Activated naive CD8-positive, alpha-beta T cell treated with anti-CD3 and anti-CD28 coated beads, Interleukin-2, amount 10 ng/mL, durations not matched to agents 7 days and 5 days (primary cell): ENCODE results near the gene ARHGEF3. TPM values are rescaled to one million over a fixed set of nuclear protein-coding genes. Genes with fewer than 3 reads are reported as not detected.

Source experiments
- ATAC-seq: fragments of 150-1000 bp; cut with Tn5 transposase; one replicate; pipeline ENCODE4 v1.10.0; 2021; ENCODE audit warnings: low read depth, moderate library complexity
- POLR2A ChIA-PET: fragments of 350-600 bp; sonication (Branson Sonifier 250); formaldehyde crosslinking; loops from one replicate; lab custom pipeline; 2021; ENCODE audit warnings: antibody characterized with exemption; lab: Charles Lee
- DNase-seq: peaks from one replicate; pipeline ENCODE4 v3.0.0; 2021
- H3K27ac Mint-ChIP-seq: one replicate; pipeline ENCODE4 v1.8.0; 2022; ENCODE audit warnings: mild to moderate bottlenecking, mixed read lengths
- H3K27me3 Mint-ChIP-seq: one replicate; pipeline ENCODE4 v1.8.0; 2022; ENCODE audit warnings: mild to moderate bottlenecking, moderate library complexity, mixed read lengths
- H3K36me3 Mint-ChIP-seq: one replicate; pipeline ENCODE4 v1.8.0; 2021; ENCODE audit warnings: mild to moderate bottlenecking, mixed read lengths
- H3K4me1 Mint-ChIP-seq: one replicate; pipeline ENCODE4 v1.8.0; 2021; ENCODE audit warnings: mixed read lengths
- H3K4me3 Mint-ChIP-seq: one replicate; pipeline ENCODE4 v1.8.0; 2022; ENCODE audit warnings: mild to moderate bottlenecking, moderate library complexity, mixed read lengths
- H3K9me3 Mint-ChIP-seq: one replicate; pipeline ENCODE4 v1.8.0; 2021; ENCODE audit warnings: mixed read lengths
- total RNA-seq, 2 experiments: library from RNA; stranded (reverse); gene quantifications; one replicate each; pipeline ENCODE4 v1.2.3, GENCODE V29; 2021

ARHGEF3 gene
- total RNA-seq, 2 experiments from 2014 or later, result 130 TPM

DNA sequence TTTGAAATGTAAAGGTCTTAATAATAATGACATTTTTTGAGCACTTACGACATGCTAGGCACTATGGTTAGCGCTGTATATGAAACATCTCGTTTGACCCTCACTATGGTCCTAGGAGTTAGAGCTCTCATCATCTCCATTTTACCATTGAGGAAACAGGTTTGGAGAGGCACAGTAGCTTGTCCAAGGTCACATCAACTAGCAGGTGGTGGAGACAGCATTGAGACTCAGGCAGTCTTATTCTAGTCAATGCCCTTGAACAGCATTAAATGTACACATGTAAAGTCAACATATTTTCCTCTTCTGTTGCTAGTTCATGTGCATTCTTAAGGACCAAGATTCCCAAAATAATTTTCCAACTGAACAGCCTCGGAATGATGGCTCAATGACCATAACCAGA is 4.8 kb downstream of the ARHGEF3 start:
- peaks cover 46% of the 10 kb centered on the region for H3K36me3 Mint-ChIP-seq
- no peak for DNase-seq
- no peaks in the 10 kb centered on the region for H3K27me3 Mint-ChIP-seq
- H3K27ac Mint-ChIP-seq, result peak overlapping the region; percentile 81
- POLR2A ChIA-PET, result interaction anchor here (2.0 to 7.7 kb wide), 5 partner anchors 10 to 120 kb away, joined by 17 to 285 read pairs (median 124); no protein-coding TSS in a partner anchor
- H3K4me3 Mint-ChIP-seq, result peak overlapping the region; percentile 70
- peaks cover 53% of the 10 kb centered on the region for H3K4me1 Mint-ChIP-seq
- ATAC-seq, result no peak
- H3K9me3 Mint-ChIP-seq, result peaks cover 1% of the 10 kb centered on the region

DNA sequence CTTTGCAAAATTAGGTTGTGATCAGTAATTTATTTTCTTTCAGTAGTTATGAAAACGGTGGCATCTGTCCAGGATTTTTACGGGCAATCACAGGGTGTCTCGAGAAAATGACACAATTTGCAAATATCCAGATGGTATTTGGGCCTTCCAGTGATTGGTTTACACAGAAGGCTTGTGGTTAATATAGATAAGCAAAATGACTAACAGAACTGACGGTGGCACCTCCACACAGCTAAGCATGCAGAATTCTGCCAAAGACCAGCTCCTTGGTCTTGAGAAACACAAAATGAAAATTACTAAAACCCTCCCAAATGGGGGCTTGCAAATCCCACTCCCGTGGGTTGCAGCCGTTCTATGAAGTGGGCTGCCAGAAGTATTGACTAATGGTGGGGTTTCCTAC is 5.5 kb downstream of the ARHGEF3 start:
- POLR2A ChIA-PET, result interaction anchor here (6.0 to 7.7 kb wide), 4 partner anchors 9 to 92 kb away, joined by 45 to 285 read pairs (median 128); no protein-coding TSS in a partner anchor

DNA sequence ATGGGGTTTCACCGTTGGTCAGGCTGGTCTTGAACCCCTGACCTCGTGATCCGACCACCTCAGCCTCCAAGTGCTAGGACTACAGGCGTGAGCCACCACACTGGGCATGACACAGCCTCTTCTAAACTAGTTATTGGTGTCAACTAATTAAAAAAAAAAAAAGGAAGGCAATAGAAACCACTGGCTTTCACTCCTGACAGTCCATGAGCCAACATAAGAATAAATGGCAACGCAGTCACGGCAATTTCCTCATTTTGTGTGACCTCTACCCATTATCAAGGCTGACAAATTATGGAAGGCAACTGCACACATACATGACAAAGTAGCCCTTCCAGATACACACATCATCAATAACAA is 5.9 kb downstream of the ARHGEF3 start:
- Mint-ChIP-seq H3K36me3 (peaks cover 46% of the 10 kb centered on the region), H3K27me3 (no peaks in the 10 kb centered on the region), H3K4me3 (peak overlapping the region; percentile 70), H3K4me1 (peaks cover 63% of the 10 kb centered on the region), H3K27ac (peak overlapping the region; percentile 81), H3K9me3 (peaks cover 1% of the 10 kb centered on the region)
- no peak for DNase-seq
- ATAC-seq, result no peak
- POLR2A ChIA-PET, result interaction anchor here (7.5 to 7.7 kb wide), 3 partner anchors 9 to 92 kb away, joined by 124 to 285 read pairs (median 132); no protein-coding TSS in a partner anchor

More for the DNA sequence above, 5.5 kb downstream of the ARHGEF3 start:
- peak overlapping the region; percentile 70 for H3K4me3 Mint-ChIP-seq
- ATAC-seq, result no peak
- peaks cover 59% of the 10 kb centered on the region for H3K4me1 Mint-ChIP-seq
- no peaks in the 10 kb centered on the region for H3K27me3 Mint-ChIP-seq
- H3K9me3 Mint-ChIP-seq, result peaks cover 1% of the 10 kb centered on the region
- peaks cover 46% of the 10 kb centered on the region for H3K36me3 Mint-ChIP-seq
- peak overlapping the region; percentile 81 for H3K27ac Mint-ChIP-seq
- DNase-seq, result no peak

DNA sequence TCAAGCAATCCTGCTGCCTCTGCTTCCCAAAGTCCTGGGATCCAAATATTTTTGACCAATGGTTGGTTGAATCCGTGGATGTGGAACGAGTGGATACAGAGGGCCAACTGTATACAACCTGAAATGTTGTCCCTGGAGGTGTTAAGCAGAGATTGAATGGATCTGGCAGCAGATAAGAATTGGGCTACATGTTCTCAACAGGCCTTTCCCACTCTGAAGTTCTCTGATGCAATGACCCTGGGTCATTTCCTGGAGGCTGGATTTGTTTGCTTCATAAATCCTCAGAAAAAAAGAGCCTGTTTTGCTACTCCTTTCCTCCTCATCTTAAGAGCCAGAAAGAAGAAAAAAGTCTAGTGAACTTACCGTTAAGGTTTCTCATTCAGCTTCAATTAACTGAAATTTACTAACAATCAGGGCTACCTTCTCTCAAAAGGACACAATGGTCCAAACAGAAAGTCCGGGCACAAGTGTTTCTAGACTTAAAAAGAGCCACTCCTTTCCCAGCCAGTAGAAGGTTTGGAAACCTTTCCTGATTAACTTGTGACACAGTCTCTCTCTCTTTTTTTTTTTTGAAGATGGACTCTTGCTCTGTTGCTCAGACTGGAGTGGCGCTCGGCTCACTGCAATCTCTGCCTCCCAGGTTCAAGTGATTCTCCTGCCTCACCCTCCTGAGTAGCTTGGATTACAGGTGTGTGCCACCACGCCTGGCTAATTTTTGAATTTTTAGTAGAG is 6.5 kb downstream of the ARHGEF3 start:
- H3K9me3 Mint-ChIP-seq, result peaks cover 1% of the 10 kb centered on the region
- H3K36me3 Mint-ChIP-seq, result peaks cover 43% of the 10 kb centered on the region
- H3K27ac Mint-ChIP-seq, result peak overlapping the region; percentile 81
- DNase-seq (no peak), ATAC-seq (no peak)
- H3K4me1 Mint-ChIP-seq, result peaks cover 69% of the 10 kb centered on the region
- peak overlapping the region; percentile 70 for H3K4me3 Mint-ChIP-seq
- POLR2A ChIA-PET, result interaction anchor here (0.7 to 7.7 kb wide), 2 partner anchors 11 to 91 kb away, joined by 3 to 124 read pairs; no protein-coding TSS in a partner anchor
- no peaks in the 10 kb centered on the region for H3K27me3 Mint-ChIP-seq

DNA sequence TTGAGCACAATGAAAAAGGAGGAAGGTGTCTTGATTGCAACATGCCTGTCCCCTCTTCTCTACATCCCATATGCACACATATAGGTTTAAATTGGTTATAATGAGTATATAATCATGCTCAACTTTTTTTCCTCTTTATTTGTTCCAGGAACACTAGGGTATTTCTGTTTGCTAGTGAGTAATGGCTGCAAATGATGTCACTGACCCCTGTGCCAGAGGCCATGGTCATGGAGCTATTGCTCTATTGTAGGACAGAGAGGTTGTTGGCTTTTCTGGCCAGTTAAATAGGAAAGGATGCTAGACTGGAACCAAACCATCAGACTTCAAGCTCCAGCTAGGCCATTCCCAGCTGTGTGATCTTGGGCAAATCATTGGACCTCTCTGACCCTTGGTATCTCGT is 9.6 kb downstream of the ARHGEF3 start:
- H3K9me3 Mint-ChIP-seq, result peaks cover 1% of the 10 kb centered on the region
- no peaks in the 10 kb centered on the region for H3K27me3 Mint-ChIP-seq
- peaks cover 40% of the 10 kb centered on the region for H3K36me3 Mint-ChIP-seq
- POLR2A ChIA-PET, result interaction anchor here (1.2 to 11.3 kb wide), 4 partner anchors 7 to 67 kb away, joined by 3 to 285 read pairs (median 5); partner anchors contain the start of gene ARHGEF3
- ATAC-seq (no peak), DNase-seq (no peak)
- H3K4me1 Mint-ChIP-seq, result peaks cover 80% of the 10 kb centered on the region
- H3K4me3 Mint-ChIP-seq, result peak overlapping the region; percentile 82
- peak overlapping the region; percentile 90 for H3K27ac Mint-ChIP-seq

DNA sequence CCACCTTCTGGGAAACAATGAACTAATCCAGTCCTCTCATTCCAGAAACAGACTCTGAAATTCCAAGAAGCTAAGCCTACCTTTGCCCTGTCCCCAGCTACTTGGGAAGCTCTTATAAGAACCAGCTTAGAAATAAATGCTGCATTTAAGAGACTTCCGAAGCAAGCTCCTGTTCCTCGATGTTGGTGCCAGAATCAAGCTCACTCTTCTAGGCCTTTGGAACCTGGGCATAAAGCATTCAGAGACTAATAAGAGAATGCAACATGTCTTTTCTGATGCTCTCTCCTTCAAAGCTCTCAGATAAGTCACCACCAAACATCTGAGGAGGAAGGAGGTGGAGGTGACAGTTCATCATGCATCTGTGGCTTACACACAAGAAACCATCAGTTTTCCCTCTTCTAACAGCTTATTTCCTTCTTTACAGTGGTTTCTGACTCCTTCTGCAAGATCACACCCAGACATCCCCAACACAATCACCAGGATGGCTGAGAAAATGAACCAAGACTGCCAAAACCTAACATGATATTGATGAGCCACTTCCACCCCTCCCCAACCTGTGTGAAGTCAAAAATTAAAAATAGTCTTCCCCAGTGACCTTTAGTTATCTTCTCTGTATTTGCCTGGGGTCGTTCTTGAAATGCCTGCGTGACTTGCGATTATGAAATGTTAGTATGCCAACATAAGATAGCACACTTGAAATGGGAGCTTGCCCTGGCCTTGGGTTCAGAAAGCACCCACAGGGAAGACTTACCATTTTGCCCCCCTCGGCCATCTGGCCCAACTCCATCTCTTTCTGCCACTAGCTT is 11.5 kb downstream of the ARHGEF3 start:
- Mint-ChIP-seq H3K36me3 (peaks cover 34% of the 10 kb centered on the region), H3K27ac (peak overlapping the region; percentile 90), H3K27me3 (no peaks in the 10 kb centered on the region), H3K4me1 (peaks cover 80% of the 10 kb centered on the region), H3K4me3 (peak overlapping the region; percentile 82), H3K9me3 (peaks cover 1% of the 10 kb centered on the region)
- ATAC-seq, result peak; percentile 43
- POLR2A ChIA-PET, result interaction anchor here (0.5 to 11.3 kb wide), 10 partner anchors 9 to 126 kb away, joined by 3 to 285 read pairs (median 4); partner anchors contain the start of gene ARHGEF3
- no peak for DNase-seq

DNA sequence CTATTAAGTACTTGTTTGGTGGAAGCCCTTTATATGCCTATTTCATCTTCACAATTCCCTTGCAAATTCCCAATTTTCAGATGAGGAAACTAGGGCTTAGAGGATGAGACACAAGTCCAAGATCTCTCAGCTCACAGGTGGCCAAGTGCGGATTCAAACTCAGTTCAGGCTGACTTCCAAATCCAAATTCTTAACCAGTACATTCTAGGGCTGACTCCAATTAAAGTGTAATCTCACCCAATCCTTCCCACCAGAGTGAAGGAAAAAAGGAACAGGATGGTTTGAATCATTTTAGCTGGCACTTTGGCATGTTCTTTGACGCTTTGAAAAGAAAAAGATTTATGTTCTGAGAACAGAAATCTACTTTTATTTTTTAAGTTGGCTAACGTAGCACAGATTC is 12.7 kb downstream of the ARHGEF3 start:
- POLR2A ChIA-PET, result interaction anchor here (0.7 to 11.3 kb wide), 8 partner anchors 11 to 128 kb away, joined by 3 to 285 read pairs (median 8); partner anchors contain the start of gene ARHGEF3
- peaks cover 30% of the 10 kb centered on the region for H3K36me3 Mint-ChIP-seq
- H3K4me3 Mint-ChIP-seq, result peak overlapping the region; percentile 82
- ATAC-seq (no peak), DNase-seq (no peak)
- peak overlapping the region; percentile 90 for H3K27ac Mint-ChIP-seq
- peaks cover 84% of the 10 kb centered on the region for H3K4me1 Mint-ChIP-seq
- H3K9me3 Mint-ChIP-seq, result peaks cover 1% of the 10 kb centered on the region
- no peaks in the 10 kb centered on the region for H3K27me3 Mint-ChIP-seq

DNA sequence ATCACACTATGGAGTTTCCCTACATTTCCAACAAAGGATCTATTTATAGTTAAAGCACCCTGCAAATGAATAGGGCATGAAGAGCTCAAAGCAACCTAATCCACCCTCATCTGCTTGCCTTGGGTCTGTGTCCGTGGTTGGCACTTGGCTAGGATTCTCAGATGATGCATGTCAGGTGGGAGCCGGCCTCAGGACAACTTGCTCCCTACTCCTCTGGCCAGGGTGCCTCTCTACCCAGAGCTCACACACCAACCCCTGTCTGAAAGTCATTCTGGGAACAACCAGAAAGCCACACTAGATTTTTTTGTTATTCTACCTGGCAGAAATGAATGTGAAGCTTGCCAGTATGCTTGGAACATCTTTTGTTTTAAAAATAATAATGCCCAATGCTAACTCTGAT is 13.2 kb downstream of the ARHGEF3 start:
- peak overlapping the region; percentile 90 for H3K27ac Mint-ChIP-seq
- H3K36me3 Mint-ChIP-seq, result peaks cover 26% of the 10 kb centered on the region
- POLR2A ChIA-PET, result interaction anchor here (0.5 to 11.3 kb wide), 9 partner anchors 11 to 129 kb away, joined by 3 to 285 read pairs (median 8); partner anchors contain the start of gene ARHGEF3
- peak overlapping the region; percentile 82 for H3K4me3 Mint-ChIP-seq
- peaks cover 86% of the 10 kb centered on the region for H3K4me1 Mint-ChIP-seq
- ATAC-seq (no peak), DNase-seq (no peak)
- no peaks in the 10 kb centered on the region for H3K9me3 Mint-ChIP-seq
- H3K27me3 Mint-ChIP-seq, result no peaks in the 10 kb centered on the region

DNA sequence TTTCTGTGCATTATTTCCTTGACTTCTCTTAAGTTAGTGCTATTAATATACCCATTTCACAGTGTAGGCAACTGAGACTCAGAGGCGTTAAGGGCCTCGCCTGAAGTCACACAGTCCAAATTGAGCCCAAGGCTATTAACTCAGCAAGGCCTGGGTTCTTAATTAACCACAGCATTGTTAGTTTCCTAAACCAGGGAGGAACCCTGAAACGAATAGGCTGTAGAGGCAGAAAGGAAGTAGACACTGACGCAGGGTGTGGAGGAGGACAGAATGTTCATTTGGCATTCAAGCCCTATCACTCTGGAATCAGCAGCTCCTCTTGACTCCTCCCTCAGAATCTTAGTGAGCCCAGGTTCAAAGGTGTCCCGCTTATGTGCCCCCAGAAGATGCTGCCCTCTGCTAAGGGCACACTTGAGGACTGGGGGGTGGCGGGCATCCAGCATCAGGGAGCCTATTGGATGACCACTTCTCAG is 13.9 kb downstream of the ARHGEF3 start:
- POLR2A ChIA-PET, result interaction anchor here (1.3 to 11.3 kb wide), 6 partner anchors 12 to 129 kb away, joined by 6 to 285 read pairs (median 10); partner anchors contain the start of gene ARHGEF3

DNA sequence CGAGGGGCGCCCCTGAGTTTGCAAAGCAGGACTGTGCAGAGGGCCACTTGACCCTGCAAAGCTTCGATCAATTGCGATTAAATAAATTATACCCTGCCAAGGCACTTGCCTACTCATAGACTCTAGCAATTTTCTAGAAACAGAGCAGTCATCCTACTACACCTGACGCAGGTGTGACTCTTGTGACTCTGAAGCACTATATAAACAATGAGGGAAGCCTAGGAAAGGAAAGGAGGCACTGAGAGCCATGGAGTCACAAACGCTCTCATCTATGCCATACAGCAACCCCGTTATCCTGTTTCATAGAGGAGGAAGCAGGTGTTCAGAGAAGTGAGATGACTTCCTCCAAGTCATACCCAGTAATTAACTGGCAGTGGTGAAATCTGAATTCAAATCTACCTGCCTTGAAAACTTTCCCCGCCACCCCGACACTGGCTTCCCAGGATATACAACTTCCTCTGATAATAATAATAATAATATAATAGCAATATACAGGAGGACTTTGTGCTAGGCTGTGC is 14.4 kb downstream of the ARHGEF3 start:
- H3K4me1 Mint-ChIP-seq, result peaks cover 92% of the 10 kb centered on the region
- DNase-seq, result no peak
- peaks cover 23% of the 10 kb centered on the region for H3K36me3 Mint-ChIP-seq
- POLR2A ChIA-PET, result interaction anchor here (1.1 to 11.3 kb wide), 5 partner anchors 12 to 130 kb away, joined by 3 to 285 read pairs (median 34); partner anchors contain the start of gene ARHGEF3
- H3K27ac Mint-ChIP-seq, result peak overlapping the region; percentile 90
- peak overlapping the region; percentile 64 for H3K4me3 Mint-ChIP-seq
- no peak for ATAC-seq
- H3K9me3 Mint-ChIP-seq, result no peaks in the 10 kb centered on the region
- H3K27me3 Mint-ChIP-seq, result no peaks in the 10 kb centered on the region

More for the DNA sequence above, 13.9 kb downstream of the ARHGEF3 start:
- Mint-ChIP-seq H3K36me3 (peaks cover 25% of the 10 kb centered on the region), H3K4me1 (peaks cover 91% of the 10 kb centered on the region), H3K27me3 (no peaks in the 10 kb centered on the region), H3K27ac (peak overlapping the region; percentile 90), H3K4me3 (peak overlapping the region; percentile 82), H3K9me3 (no peaks in the 10 kb centered on the region)
- DNase-seq (peak; percentile 42), ATAC-seq (peak; percentile 18)

DNA sequence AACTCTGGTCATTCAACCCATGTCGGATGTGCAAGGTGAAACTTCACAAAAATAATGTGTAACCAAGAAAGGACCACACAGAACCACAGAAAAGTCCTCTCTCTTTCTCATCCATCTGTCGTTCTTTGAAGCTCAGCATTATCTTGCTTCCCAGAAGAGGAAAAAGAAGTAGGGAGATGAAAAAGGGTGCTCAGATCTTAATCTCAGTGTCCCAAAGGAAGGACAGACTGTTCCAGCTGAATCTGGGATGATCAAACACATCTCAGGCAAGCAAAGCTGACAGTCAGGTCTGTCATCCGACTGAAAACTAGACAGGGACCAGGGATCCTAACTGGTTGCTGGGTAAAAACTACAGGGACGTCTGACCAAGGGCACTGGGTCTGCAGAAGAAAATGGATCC is 16.2 kb downstream of the ARHGEF3 start:
- ATAC-seq, result no peak
- Mint-ChIP-seq H3K36me3 (peaks cover 28% of the 10 kb centered on the region), H3K9me3 (no peaks in the 10 kb centered on the region), H3K4me1 (peaks cover 89% of the 10 kb centered on the region), H3K27me3 (no peaks in the 10 kb centered on the region), H3K27ac (peak overlapping the region; percentile 90), H3K4me3 (peak overlapping the region; percentile 76)
- POLR2A ChIA-PET, result interaction anchor here (0.6 to 11.3 kb wide), 7 partner anchors 9 to 93 kb away, joined by 3 to 285 read pairs (median 4); partner anchors contain the start of gene ARHGEF3
- no peak for DNase-seq

DNA sequence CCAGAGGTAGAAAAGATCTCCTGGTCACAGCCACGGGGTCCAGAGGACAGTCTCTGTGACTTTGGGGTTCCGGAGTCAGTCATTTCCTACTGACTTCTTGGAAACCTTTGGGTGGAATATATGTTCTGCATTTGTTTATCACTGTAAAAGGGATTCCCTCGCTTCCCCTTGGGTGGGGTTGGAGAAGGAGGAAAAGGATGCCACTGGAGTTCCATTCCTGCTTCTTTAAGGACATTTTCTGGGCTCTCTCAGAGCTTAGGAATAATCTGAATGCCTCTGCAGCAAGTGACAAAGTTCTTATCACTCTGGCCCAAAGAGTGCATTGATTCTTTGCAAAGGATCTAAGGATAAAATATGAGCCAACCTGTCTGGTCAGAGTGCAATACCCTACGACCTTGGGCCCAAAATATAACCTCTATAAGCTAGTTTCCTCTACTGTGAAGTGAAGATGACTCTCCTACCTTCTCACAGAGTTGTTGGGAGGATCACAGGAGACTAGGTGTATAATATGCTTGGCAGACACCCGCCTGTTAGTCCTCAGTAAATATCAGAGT is 17.2 kb downstream of the ARHGEF3 start:
- ATAC-seq (no peak), DNase-seq (no peak)
- peaks cover 33% of the 10 kb centered on the region for H3K36me3 Mint-ChIP-seq
- no peaks in the 10 kb centered on the region for H3K9me3 Mint-ChIP-seq
- peak overlapping the region; percentile 76 for H3K4me3 Mint-ChIP-seq
- H3K27ac Mint-ChIP-seq, result peak overlapping the region; percentile 90
- H3K4me1 Mint-ChIP-seq, result peaks cover 87% of the 10 kb centered on the region
- POLR2A ChIA-PET, result interaction anchor here (0.6 to 11.3 kb wide), 10 partner anchors 8 to 132 kb away, joined by 3 to 285 read pairs (median 7); partner anchors contain the start of gene ARHGEF3
- H3K27me3 Mint-ChIP-seq, result no peaks in the 10 kb centered on the region
